A549 treated with DMSO at 1 μM for 4 hours (cell line): ENCODE data around the gene TRAF3IP1. TPM values are rescaled to one million over a fixed set of nuclear protein-coding genes. Genes with fewer than 3 reads are reported as not detected.

Experiments
- total RNA-seq: library from RNA; stranded (reverse); fragments of 200-300 nt; extraction: Qiagen RNA extraction; gene quantifications from 5 replicates; pipeline ENCODE4 v1.2.3, GENCODE V29; 2022; ENCODE audit warnings: low read depth

Gene TRAF3IP1, protein sequence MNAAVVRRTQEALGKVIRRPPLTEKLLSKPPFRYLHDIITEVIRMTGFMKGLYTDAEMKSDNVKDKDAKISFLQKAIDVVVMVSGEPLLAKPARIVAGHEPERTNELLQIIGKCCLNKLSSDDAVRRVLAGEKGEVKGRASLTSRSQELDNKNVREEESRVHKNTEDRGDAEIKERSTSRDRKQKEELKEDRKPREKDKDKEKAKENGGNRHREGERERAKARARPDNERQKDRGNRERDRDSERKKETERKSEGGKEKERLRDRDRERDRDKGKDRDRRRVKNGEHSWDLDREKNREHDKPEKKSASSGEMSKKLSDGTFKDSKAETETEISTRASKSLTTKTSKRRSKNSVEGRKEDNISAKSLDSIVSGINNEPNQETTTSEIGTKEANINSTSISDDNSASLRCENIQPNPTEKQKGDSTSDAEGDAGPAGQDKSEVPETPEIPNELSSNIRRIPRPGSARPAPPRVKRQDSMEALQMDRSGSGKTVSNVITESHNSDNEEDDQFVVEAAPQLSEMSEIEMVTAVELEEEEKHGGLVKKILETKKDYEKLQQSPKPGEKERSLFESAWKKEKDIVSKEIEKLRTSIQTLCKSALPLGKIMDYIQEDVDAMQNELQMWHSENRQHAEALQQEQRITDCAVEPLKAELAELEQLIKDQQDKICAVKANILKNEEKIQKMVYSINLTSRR
- total RNA-seq, result 11.1 to 16.3 TPM (median 13.2 TPM) in 5 replicates

DNA sequence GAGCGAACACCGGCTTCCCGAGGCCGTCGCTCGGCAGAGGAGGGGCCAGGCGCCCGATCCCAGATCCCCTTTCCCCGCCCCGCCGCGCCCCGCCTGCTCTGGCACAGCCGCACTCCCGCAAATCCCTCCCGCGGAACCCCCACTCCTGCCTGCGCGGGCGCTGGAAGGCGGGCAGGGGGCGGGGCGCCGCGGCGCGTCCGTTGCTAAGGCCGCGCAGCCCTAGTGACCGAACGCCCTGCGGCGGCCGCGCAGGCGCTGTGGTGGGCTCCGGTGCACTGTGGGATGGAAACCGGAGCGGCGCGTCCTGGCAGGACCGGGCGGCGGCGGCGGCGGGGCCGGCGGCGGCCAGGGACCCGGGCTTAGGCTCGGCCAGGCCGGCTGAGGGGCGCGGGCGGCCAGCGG is at the start of gene TRAF3IP1:
Gene TRAF3IP1, plus strand, starts transcription at position 273 of the 402 bp plus-strand sequence. CDS start 145 bp downstream, outside the sequence.

DNA sequence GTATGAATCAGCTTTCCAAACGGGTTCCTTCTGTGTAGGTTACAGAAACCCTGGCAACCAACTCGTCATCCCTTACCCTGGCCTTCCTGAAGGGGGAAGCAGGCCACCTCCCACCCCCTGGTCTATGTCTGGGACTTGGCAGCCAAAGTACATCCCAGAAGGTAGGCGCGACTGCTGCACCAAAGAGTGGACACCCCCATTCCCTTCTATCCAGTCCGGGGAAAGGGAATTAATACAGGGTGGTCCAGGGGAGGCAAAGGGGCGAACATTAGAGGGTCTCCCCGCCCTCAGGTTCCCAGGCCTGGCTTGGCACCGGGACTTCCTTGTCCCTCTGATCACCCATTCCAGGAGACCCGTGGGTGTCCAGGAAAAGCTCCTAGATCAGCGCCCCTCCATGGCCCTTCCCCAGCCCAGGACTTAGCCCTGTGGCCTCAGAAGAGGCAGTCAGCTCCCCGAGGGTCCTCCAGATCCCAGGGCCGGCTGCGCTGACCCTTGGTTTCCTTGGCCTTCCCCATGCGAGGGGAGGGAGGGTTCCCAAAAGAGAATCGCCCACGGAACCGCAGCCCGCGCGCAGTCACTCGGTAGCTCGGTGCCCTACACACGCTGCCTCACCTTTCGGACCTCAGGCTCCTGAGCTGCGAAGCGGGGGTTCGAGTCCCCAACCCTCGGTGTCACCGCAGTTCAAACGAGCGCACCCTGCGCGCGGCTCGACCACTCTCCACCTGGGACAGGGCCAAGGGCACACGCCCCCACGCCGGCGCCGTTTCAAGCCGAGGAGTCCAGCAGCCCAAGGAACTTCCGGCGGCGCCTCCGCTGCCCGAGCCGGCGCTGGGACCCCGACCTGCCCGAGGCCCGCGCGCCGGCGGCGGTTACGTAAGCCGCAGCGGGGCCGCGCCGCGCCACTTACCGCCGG is 32.3 kb upstream of the TRAF3IP1 start, which contains the start of gene PER2:
Gene PER2, minus strand, starts transcription at position 874 of the 913 bp plus-strand sequence. CDS start 10,674 bp downstream, outside the sequence.

DNA sequence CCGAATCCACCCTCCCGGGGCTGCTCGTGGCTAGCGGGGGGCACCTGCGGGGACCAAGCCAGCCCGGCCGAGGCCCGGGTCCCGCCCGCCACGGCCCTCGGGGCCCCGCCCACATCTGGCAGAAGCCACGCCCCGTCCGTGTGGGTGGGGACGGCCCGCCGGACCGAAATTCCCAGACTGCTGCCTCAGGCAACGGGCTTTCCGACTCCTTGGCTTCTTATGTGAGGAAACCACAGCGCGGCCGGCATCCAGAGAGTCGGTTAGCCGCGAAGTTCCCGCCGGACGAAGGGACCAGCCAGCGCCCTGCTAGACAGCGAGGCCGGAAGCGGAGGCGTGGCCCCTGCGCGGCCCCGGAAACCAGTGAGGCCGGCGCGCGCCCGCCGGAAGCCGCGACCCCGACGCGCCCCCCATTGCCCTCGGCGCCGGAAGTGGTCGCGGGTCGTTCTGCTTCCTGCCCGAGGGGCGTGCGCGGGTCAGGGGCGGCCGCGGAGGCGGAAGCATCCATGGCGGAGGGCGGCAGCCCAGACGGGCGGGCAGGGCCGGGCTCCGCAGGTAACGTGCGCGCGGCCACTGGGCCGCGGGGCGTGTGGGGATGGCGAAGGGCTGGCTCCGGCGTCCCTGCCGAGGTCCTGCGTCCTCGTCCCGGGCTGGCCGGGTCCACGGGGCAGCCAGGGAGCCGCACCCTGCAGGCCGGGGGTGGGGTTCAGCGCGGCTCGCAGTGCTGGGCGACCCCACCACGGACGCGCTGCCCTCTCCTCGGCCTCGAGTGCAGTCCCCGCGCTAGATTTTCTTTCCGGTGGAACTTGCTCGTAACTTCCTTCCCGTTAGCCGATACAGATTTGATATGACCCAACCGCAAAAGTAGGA is 106.5 kb downstream of the TRAF3IP1 start, which contains the start of gene ASB1:
Gene ASB1, plus strand, starts transcription at position 360 of the 867 bp plus-strand sequence. Its CDS starts 144 bp downstream, at position 504.

Other genes with a start within 250 kb of the TRAF3IP1 start
- 0.06 to 0.46 TPM (median 0.18 TPM) in 5 replicates for gene ESPNL, start 220.2 kb upstream of the TRAF3IP1 start, total RNA-seq
- 0.07 to 0.22 TPM (median 0.12 TPM) in 5 replicates for gene KLHL30, start 181.8 kb upstream of the TRAF3IP1 start, total RNA-seq
- gene ERFE, start 161.5 kb upstream of the TRAF3IP1 start, total RNA-seq, result 6.3 to 8.3 TPM (median 7.7 TPM) in 5 replicates
- gene ILKAP, start 116.8 kb upstream of the TRAF3IP1 start, total RNA-seq, result 32.7 to 44.2 TPM (median 42.8 TPM) in 5 replicates
- 11.1 to 14.8 TPM (median 12.2 TPM) in 5 replicates for gene HES6, start 80.5 kb upstream of the TRAF3IP1 start, total RNA-seq
- gene PER2, start 31.9 kb upstream of the TRAF3IP1 start, total RNA-seq, result 3.7 to 4.5 TPM (median 4.0 TPM) in 5 replicates
- 39.5 to 59.6 TPM (median 56.2 TPM) in 5 replicates for gene ASB1, start 106.4 kb downstream of the TRAF3IP1 start, total RNA-seq